ENCODE measurements around the gene NSRP1.

GRCh38 chr17:30196504-30196903 is 79.9 kb downstream of the NSRP1 start:
- TF ChIP-seq ATF3 (CRISPR knock-in tag; conservative IDR thresholded peaks at IDR 0.05) (no peak), E2F1 (CRISPR knock-in tag; IDR thresholded peaks at IDR 0.05) (no peak), CTCF (IDR thresholded peaks at IDR 0.05) (no peak)
